HG03039 (cell line): Measurements from ENCODE around the gene DNAJC25.

Experiments
- ATAC-seq: cut with Tn5 transposase; IDR thresholded peaks from one replicate; pipeline ENCODE4 v1.9.1; 2021; ENCODE audit warnings: mild to moderate bottlenecking, moderate library complexity; ENCODE audit not compliant: unreplicated experiment

Gene DNAJC25

GRCh38 chr9:111627260-111627963 lies 3.7 kb upstream of the DNAJC25 start:
- no peak for ATAC-seq

DNA sequence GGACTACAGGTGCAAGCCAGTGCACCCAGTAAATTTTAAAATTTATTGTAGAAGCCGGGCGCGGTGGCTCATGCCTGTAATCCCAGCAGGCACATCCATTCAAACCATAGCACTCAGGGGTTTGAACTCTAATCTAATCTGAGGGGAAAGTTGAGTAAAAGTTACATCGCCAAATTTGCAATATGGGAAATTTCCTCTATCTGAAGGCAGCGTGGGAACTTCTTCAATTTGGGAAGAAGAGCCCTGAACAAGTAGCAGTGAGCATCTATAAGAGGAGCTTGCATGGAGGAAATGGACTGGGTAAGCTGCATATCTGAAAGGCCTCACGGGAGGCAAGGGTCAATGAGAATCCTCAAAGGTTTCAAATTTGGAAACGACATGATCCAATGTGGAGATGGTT lies 2.7 kb upstream of the DNAJC25 start:
- ATAC-seq, result no peak

DNA sequence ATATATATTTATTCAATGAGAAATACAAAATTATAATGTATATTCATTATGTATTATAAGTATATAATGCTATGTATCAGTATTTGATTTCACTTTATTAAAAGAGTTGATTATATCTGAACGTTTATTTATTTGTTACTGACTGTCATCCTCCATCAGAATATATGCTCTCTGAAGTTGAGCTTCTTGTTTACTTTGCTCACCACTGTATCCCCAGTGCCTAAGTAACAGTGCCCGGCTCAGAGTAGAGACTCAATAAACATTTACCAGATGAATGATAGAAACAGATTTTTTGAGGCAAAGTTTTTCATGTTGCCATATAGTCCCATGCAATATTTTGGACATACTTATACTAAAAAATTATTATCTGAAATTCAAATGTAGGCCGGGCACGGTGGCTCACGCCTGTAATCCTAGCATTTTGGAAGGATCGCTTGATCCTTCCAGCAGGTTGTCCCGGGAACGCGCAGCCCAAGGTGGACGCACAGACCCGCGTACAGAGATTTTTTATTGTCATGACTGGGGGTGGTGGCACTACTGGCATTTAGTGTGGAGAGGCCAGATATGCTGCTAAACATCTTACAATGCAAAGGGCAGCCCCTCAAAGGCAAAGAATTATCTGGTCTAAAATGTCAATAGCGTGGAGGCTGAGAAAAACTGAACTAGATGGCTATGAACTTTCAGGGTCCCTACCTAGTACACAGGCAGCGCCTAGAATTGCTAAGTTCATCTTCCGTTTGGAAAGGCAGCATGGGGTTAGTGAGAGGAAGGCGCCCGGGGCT lies 761 bp upstream of the DNAJC25 start:
- peak; percentile 11 for ATAC-seq

DNA sequence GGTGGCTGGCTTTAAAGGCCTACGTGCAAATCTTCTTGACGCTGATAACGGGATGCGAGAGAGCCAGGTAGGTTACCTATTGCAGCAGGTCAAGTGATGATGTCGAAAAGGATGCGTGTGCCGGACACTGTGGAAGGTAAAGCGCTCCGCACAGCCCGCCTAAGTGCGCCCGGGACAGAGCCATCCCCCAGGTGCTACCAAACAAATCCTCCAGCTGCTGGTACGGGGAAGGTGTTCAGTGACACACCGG lies 245 bp upstream of the DNAJC25 start:
- no peak for ATAC-seq

DNA sequence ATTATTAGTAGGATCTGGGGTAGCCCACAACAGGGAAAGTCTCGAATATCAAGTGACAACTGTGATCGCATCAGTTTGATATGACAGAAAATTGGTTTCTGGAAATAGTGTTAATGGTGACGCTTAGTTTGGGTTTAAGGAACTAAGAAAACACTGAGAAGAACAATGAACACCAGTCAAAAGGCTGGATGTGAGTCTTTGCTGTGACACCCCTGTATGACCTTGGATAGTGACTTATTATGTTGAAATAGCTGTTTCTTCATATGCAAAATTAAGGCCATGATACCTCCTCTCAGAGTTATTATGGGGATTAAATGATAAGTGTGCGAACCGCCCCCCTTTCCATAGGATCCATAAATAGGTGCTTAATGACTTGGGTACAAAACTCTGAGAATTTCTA lies 926 bp downstream of the DNAJC25 start:
- no peak for ATAC-seq

GRCh38 chr9:111632695-111633388 lies 1.7 kb downstream of the DNAJC25 start:
- ATAC-seq, result no peak

GRCh38 chr9:111633389-111633736 lies 2.2 kb downstream of the DNAJC25 start:
- no peak for ATAC-seq

GRCh38 chr9:111634860-111635259 lies 3.7 kb downstream of the DNAJC25 start:
- no peak for ATAC-seq

DNA sequence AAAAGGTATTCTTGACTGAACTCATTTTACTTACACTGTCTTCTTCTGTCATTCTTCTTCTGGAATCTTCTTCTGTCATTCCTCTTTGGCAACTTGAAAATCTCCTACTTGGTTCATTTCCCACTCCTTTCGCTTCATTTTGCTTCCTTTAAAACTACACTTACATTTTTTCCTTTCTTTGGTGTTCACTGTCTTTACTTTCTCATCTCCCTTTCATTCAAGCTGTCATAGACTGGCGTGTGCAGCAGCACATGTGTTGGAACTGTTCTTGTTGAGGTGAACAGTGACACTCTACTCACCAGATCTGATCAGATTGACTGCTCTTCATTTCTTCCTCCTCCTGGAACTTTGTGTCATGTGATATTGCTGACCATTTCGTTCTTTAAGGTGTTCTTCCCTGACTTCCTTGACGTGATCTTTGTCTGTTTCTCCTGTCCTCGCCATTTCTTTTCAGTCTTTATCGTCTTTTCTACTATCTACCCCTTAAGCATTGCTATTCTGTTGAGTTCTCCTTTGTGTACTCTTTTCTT lies 6.4 kb downstream of the DNAJC25 start:
- no peak for ATAC-seq

GRCh38 chr9:111644195-111644772 lies 13.2 kb downstream of the DNAJC25 start:
- no peak for ATAC-seq

DNA sequence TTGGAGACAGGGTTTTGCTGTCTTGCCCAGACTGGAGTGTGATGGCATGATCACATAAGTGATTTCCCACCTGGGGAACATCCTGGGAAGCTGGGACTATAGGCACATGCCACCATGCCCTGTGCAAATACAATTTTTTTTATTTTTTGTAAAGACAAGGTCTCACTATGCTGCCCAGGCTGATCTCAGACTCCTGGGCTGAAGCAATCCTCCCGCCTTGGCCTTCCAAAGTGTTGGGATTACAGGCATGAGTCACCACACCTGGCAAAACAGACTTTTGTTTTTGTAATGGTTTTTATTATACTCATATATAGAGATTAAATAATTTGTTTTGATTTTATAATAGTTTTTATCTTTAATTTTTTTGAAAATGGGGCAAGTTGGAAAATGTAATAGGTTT lies 14.7 kb downstream of the DNAJC25 start:
- no peak for ATAC-seq

GRCh38 chr9:111646417-111646816 lies 15.3 kb downstream of the DNAJC25 start:
- ATAC-seq, result no peak

DNA sequence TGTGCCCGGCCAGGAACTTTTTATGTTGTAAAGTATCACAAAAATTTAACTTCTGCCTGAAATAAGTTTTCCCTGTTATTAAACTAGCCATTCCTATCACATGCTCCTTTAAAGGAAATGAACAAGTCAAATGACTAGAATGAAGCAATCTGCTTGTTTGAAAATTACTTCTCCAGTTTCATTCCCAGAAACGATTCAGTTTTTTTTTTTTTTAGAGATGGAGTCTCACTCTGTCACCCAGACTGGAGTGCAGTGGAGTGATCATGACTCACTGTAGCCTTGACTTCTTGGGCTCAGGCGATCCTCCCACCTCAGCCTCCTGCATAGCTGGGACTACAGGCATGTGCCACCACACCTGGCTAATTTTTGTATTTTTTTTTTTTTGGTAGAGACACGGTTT lies 16.9 kb downstream of the DNAJC25 start:
- ATAC-seq, result no peak

DNA sequence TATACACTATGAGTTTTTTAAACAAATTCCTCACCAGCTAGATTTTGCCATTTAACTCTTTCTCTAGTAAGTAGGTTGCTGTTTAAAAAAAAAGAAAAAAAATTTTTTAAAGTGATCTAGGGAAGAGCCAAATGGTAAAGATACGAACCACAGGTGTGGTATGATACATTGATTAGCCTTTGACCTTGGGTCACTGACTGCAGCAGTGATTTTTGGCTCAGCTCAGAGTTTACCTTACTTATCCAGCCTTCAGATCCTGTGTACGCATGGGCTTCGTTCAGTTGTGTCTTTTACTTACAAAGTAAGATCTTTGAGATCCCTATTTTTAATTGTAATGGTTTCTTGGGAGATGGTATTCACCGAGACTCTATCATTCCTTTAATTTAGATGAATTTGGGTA lies 17.9 kb downstream of the DNAJC25 start:
- no peak for ATAC-seq

DNA sequence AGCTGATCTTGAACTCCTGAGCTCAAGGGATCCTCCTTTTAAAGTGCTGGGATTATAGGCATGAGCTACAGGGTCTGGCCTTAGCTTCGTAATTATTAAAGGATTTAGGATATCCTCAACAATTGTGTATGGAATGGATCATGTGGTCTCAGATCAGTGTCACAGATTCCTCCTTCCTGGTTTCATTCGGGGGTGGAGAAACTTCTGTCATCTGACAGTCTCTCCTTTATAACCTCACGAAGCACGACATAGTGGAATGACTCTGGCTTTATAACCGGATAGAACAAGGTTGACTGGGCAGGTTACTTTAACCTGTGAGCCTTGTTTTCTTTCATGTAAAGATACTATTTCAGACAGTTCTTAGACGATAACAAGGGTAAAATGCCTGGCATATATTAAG lies 25.9 kb downstream of the DNAJC25 start:
- ATAC-seq, result no peak

GRCh38 chr9:111658943-111659342 lies 27.8 kb downstream of the DNAJC25 start:
- no peak for ATAC-seq

GRCh38 chr9:111659691-111660090 lies 28.6 kb downstream of the DNAJC25 start:
- no peak for ATAC-seq

- ATAC-seq, result peak; percentile 84
Measured at GRCh38 chr9:111661150-111661801, 30.1 kb downstream of the DNAJC25 start, which contains the start of gene GNG10. GNG10 (plus strand) TSS chr9:111661605; CDS start chr9:111661635, 30 bp downstream.

- peak; percentile 25 for ATAC-seq
Measured at GRCh38 chr9:111661802-111662521, 30.8 kb downstream of the DNAJC25 start.

DNA sequence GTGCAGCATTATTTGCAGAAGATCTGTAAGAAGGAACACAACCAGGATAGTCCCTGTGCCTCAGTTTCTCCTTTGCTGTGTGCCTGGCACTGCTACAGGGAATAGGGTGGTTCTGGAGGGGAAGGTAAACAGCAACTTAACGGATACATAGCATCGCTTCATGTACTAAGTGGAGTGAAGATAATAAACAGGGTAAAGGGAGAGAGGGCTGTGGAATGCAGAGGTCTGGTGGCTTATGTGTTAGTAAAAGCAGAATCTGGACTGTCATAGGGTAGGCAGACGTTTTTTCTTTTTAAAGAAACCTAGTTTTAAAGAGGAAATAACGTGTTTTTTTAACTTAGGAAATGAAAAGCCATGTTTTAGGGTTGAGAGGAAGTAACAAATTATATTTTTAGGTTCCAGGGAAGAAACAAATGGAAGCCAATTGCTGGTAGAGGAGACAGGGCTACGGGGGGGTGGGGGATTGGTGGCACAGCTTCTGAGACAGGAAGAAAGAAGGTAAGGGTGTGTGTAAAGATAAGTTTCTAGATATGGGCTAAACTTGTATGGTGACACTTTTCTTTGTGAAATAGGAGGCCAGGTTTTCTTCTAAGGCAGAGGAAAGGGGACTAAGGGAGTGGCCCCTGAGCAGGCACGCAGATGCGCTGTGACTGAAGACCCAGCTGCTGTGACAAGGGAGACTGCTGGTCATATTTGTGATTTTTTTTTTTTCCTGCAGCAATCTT lies 31.6 kb downstream of the DNAJC25 start:
- peak; percentile 17 for ATAC-seq
